GM12874 (cell line): ENCODE data around the gene ABHD5.

Source experiments
- TF ChIP-seq, protein P1 (sequence below): IDR thresholded peaks from 2 replicates; pipeline ENCODE4 v1.5.1; 2011; ENCODE audit warnings: low read depth, mild to moderate bottlenecking, control low read depth, low read length, moderate library complexity; ENCODE audit not compliant: insufficient read depth

Gene ABHD5

DNA sequence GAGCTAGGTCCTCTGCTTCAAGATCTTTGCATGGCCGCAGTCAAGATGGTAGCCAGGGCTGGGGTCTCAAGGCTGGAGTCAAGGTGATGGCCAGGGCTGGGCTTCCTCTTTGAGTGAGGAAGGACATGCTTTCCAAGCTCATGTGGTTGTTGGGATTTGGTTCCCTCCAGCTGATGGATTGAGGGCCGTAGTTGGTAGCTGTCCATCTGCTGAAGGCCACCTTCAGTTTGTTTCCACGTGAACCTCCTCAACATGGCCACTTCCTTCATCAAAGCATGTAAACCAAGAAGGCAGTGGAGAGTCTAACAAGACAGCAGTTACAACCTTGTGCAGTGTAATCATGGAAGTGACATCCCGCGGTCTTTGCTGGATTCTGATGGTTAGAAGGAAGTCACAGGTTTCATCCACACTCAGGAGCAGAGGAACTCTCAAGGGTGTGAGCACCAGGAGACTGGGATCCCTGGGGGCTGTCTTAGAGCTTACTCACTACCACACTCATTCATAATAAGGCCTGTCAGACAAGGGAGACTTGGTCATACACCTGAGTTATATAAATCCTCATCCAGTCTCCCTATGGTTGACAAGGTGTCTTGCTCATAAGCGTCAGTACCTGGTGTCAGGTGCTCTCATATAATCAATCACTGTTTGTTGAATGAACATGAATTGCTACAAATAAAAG is 42.1 kb downstream of the ABHD5 start:
- TF ChIP-seq, protein P1, sequence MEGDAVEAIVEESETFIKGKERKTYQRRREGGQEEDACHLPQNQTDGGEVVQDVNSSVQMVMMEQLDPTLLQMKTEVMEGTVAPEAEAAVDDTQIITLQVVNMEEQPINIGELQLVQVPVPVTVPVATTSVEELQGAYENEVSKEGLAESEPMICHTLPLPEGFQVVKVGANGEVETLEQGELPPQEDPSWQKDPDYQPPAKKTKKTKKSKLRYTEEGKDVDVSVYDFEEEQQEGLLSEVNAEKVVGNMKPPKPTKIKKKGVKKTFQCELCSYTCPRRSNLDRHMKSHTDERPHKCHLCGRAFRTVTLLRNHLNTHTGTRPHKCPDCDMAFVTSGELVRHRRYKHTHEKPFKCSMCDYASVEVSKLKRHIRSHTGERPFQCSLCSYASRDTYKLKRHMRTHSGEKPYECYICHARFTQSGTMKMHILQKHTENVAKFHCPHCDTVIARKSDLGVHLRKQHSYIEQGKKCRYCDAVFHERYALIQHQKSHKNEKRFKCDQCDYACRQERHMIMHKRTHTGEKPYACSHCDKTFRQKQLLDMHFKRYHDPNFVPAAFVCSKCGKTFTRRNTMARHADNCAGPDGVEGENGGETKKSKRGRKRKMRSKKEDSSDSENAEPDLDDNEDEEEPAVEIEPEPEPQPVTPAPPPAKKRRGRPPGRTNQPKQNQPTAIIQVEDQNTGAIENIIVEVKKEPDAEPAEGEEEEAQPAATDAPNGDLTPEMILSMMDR, result no peak

- TF ChIP-seq, protein P1, result no peak
Measured at GRCh38 chr3:43733459-43734384, 43.0 kb downstream of the ABHD5 start.

DNA sequence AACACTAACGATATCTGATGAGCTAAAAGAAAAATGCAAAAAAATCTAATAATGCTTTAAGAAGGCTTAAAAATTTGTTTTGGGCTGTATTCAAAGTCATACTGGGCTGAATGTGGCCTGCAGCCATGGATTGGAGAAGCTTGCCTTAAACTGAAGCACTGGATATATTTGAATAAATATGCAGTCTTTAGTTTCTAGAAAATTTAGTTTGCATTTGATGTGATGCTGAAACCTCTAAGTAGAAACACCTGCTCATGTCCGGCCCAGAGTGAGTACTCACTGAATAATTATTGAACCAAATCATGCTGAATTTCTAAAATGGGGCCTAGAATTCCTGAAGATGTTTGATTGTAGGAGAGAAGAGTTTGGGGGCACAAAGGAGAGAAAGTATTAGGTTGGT is 43.9 kb downstream of the ABHD5 start:
- TF ChIP-seq, protein P1, result no peak

DNA sequence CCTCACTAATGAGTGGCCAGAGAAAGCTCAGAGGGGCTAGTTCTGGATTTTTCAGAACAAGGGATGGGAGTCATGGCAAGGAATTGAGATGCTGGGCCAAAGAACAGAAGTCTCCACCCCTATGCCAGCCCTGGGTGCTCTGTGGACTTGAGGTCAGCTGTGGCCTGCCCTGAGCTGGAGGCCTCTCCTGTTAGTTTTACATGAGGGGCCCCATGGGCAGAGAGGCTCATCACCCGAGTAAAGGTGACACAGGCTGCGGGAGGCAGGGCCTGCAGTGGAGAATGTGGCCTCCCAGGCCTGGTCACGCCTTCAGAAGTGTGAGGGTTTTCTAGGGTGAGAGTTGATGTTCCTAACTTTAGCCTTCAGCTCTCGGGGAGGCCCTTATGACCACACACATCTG is 44.9 kb downstream of the ABHD5 start:
- TF ChIP-seq, protein P1, result no peak

DNA sequence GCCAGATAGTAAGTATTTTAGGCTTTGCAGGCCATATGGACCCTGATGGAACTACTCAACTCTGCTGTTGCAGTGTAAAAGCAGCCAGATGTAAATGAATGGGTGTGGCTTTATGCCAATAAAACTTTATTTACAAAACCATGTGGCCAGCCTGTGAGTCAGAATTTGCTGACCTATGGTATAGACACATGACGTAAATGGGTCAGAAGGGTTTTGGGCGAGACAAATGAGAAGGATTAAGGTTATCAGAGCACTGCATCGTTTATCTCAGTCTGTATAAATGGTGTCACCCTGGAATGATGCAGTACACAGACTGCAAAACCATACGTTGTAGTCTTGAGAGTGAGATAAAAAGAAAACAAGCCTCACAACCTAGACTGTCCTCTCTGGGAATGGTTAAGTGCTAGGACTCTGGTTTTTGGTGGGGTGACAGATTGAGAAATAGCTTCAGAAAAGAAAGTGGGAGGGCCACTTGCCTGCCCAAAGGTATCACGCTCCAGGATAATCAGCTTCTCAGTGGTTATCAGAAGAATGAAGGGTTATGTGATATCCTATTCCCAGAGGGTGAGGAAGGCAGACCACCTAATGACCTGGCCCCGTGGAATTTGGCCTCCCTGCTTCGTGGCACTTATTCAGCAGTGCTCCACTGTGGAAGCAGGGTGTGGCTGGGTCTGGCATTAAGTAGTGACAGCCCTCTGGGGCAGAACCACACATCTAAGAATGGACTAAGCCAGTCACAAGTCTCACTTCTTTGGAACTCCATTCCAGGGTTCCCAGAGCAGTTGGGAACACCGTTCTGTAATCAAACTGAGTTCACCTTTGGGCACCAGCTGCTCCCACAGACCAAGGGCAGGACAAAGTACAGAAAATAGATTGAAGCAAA is 46.1 kb downstream of the ABHD5 start:
- TF ChIP-seq, protein P1, result no peak

GRCh38 chr3:43738305-43738704 is 47.6 kb downstream of the ABHD5 start:
- TF ChIP-seq, protein P1, result no peak

DNA sequence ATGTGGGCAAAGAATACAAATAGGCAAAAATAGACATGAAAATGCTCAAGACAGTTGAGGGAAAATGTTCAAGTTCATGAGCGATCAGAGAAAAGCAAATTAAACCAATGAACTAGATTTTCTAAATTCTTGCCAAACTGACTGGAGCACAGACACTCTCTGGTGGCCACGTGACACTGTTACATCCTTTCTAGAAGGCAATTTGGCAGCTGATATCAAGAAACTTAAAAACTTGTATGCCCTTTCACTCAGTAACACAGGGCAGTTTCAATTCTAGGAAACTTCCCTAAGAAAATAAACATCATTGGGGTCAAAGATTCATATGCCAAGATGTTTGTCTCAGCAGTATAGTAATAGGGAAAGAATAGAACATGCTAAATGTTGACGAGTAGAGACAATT is 52.2 kb downstream of the ABHD5 start:
- TF ChIP-seq, protein P1, result no peak
